H9 (cell line): Measurements from ENCODE around the gene PUS7. TPM values are rescaled to one million over a fixed set of nuclear protein-coding genes. Genes with fewer than 3 reads are reported as not detected.
"Not testable (repeated sequence)": the region's sequence is repeated elsewhere in the genome, so short reads cannot be mapped to it uniquely, and the experiment has no call there.

ENCODE experiments used
- DNase-seq: peaks from one replicate; pipeline ENCODE4 v3.0.0-alpha.2; 2017
- H2AFZ ChIP-seq: one replicate; pipeline ENCODE4 v1.6.1; 2013; ENCODE audit warnings: mild to moderate bottlenecking, low read length, control low read depth, moderate library complexity
- H2AK5ac ChIP-seq: 2 replicates; pipeline ENCODE4 v1.6.1; 2013; ENCODE audit warnings: low read length, control low read depth, mixed read lengths; ENCODE audit not compliant: insufficient read length
- H2BK120ac ChIP-seq: one replicate; pipeline ENCODE4 v1.6.1; 2013; ENCODE audit warnings: low read depth, mild to moderate bottlenecking, low read length, control low read depth, inconsistent platforms; ENCODE audit not compliant: poor library complexity, severe bottlenecking
- H2BK12ac ChIP-seq: 2 replicates; pipeline ENCODE4 v1.6.1; 2013; ENCODE audit warnings: low read length, control low read depth, mixed read lengths, low read depth; ENCODE audit not compliant: insufficient read length
- H2BK15ac ChIP-seq: 2 replicates; pipeline ENCODE4 v1.6.1; 2013; ENCODE audit warnings: low read depth, low read length, control low read depth
- H2BK20ac ChIP-seq: one replicate; pipeline ENCODE4 v1.6.1; 2013; ENCODE audit warnings: low read depth, mild to moderate bottlenecking, low read length, control low read depth, inconsistent platforms; ENCODE audit not compliant: poor library complexity, severe bottlenecking
- H2BK5ac ChIP-seq: 2 replicates; pipeline ENCODE4 v1.6.1; 2013; ENCODE audit warnings: low read length, control low read depth, mixed read lengths; ENCODE audit not compliant: insufficient read length
- H3K14ac ChIP-seq: 2 replicates; pipeline ENCODE4 v1.6.1; 2013; ENCODE audit warnings: low read length, control low read depth; ENCODE audit not compliant: insufficient read depth
- H3K18ac ChIP-seq: 2 replicates; pipeline ENCODE4 v1.6.1; 2013; ENCODE audit warnings: low read depth, mild to moderate bottlenecking, mixed read lengths, low read length, control low read depth; ENCODE audit not compliant: insufficient read length
- H3K23ac ChIP-seq: 2 replicates; pipeline ENCODE4 v1.6.1; 2013; ENCODE audit warnings: low read length, control low read depth, mixed read lengths, low read depth; ENCODE audit not compliant: insufficient read length
- H3K23me2 ChIP-seq: 2 replicates; pipeline ENCODE4 v1.6.1; 2013; ENCODE audit warnings: low read depth, mild to moderate bottlenecking, mixed read lengths, low read length, control low read depth; ENCODE audit not compliant: insufficient read length, poor library complexity, severe bottlenecking
- H3K27ac ChIP-seq: 2 replicates; pipeline ENCODE4 v1.5.1; 2013; ENCODE audit warnings: low read length, control low read depth, mixed read lengths, low read depth; ENCODE audit not compliant: insufficient read length
- H3K27me3 ChIP-seq: 2 replicates; pipeline ENCODE4 v1.6.1; 2013; ENCODE audit warnings: low read length, control low read depth, inconsistent platforms; ENCODE audit not compliant: insufficient read depth
- H3K4ac ChIP-seq: 2 replicates; pipeline ENCODE4 v1.6.1; 2013; ENCODE audit warnings: low read depth, mild to moderate bottlenecking, control low read depth, inconsistent platforms, low read length, moderate library complexity
- H3K4me1 ChIP-seq: 2 replicates; pipeline ENCODE4 v1.6.1; 2013; ENCODE audit warnings: low read length, control low read depth, inconsistent platforms; ENCODE audit not compliant: insufficient read depth
- H3K4me2 ChIP-seq: 2 replicates; pipeline ENCODE4 v1.6.1; 2013; ENCODE audit warnings: low read length, control low read depth, mixed read lengths; ENCODE audit not compliant: insufficient read length, insufficient read depth
- H3K56ac ChIP-seq: 2 replicates; pipeline ENCODE4 v1.6.1; 2013; ENCODE audit warnings: low read depth, mild to moderate bottlenecking, mixed read lengths, low read length, control low read depth; ENCODE audit not compliant: insufficient read length
- H3K79me1 ChIP-seq: 2 replicates; pipeline ENCODE4 v1.6.1; 2013; ENCODE audit warnings: low read depth, mild to moderate bottlenecking, moderate library complexity, low read length, control low read depth, inconsistent platforms; ENCODE audit not compliant: insufficient read depth, poor library complexity, severe bottlenecking
- H3K79me2 ChIP-seq: 2 replicates; pipeline ENCODE4 v1.6.1; 2013; ENCODE audit warnings: low read length, control low read depth, inconsistent platforms; ENCODE audit not compliant: insufficient read depth
- H3K9ac ChIP-seq: 2 replicates; pipeline ENCODE4 v1.6.1; 2013; ENCODE audit warnings: low read length, control low read depth, mixed read lengths; ENCODE audit not compliant: insufficient read length; ENCODE audit errors: extremely low read depth
- H3K9me3 ChIP-seq: one replicate; pipeline ENCODE4 v1.6.1; 2013; ENCODE audit warnings: low read depth, low read length, inconsistent platforms; ENCODE audit not compliant: control insufficient read depth
- H3T11ph ChIP-seq: one replicate; pipeline ENCODE4 v1.6.1; 2013; ENCODE audit warnings: mild to moderate bottlenecking, low read length, control low read depth, inconsistent platforms
- H4K20me1 ChIP-seq: one replicate; pipeline ENCODE4 v1.6.1; 2013; ENCODE audit not compliant: control insufficient read depth, insufficient read length, insufficient read depth
- H4K5ac ChIP-seq: 2 replicates; pipeline ENCODE4 v1.6.1; 2013; ENCODE audit warnings: low read depth, mild to moderate bottlenecking, mixed read lengths, low read length, control low read depth; ENCODE audit not compliant: insufficient read length
- H4K8ac ChIP-seq: replicated peaks from 2 replicates; pipeline ENCODE4 v1.6.1; 2013; ENCODE audit warnings: low read length, control low read depth, mixed read lengths, low read depth; ENCODE audit not compliant: insufficient read length
- H4K91ac ChIP-seq: 2 replicates; pipeline ENCODE4 v1.6.1; 2013; ENCODE audit warnings: low read depth, mild to moderate bottlenecking, moderate library complexity, mixed read lengths, low read length, control low read depth; ENCODE audit not compliant: insufficient read length
- H3K27ac Mint-ChIP-seq, 3 experiments: 2 replicates in 2 of 3; 3 replicates in 1 of 3; pipeline ENCODE4 v1.8.0; 2020 to 2021; ENCODE audit warnings: mixed read lengths in 3 of 3, mild to moderate bottlenecking in 1 of 3, moderate library complexity in 1 of 3
- H3K27me3 Mint-ChIP-seq: 2 replicates; pipeline ENCODE4 v1.8.0; 2021; ENCODE audit warnings: low read depth, mild to moderate bottlenecking, moderate library complexity, mixed read lengths
- H3K36me3 Mint-ChIP-seq, 3 experiments: 2 replicates in 2 of 3; 3 replicates in 1 of 3; pipeline ENCODE4 v1.8.0; 2020 to 2021; ENCODE audit warnings: low read depth in 3 of 3, mixed read lengths in 3 of 3; ENCODE audit not compliant: insufficient read depth in 1 of 3
- H3K4me1 Mint-ChIP-seq, 2 experiments: 2 replicates each; pipeline ENCODE4 v1.8.0; 2020; ENCODE audit warnings: mixed read lengths in 2 of 2
- H3K4me3 Mint-ChIP-seq, 2 experiments: 2 replicates in 1 of 2; 3 replicates in 1 of 2; pipeline ENCODE4 v1.8.0; 2020 to 2021; ENCODE audit warnings: mild to moderate bottlenecking in 2 of 2, mixed read lengths in 2 of 2, moderate library complexity in 1 of 2
- H3K9me3 Mint-ChIP-seq, 2 experiments: 2 replicates in 1 of 2; 3 replicates in 1 of 2; pipeline ENCODE4 v1.8.0; 2020; ENCODE audit warnings: mild to moderate bottlenecking in 2 of 2, mixed read lengths in 2 of 2, moderate library complexity in 1 of 2
- CTCF ChIP-seq: fragments of 200-600 bp; sonication (generic); conservative IDR thresholded peaks from 3 replicates; pipeline ENCODE4 v1.8.0; 2021; ENCODE audit warnings: antibody characterized with exemption, mild to moderate bottlenecking
- WGBS: extraction: QIAGEN DNeasy Blood & Tissue Kit; methylation state at CpG from one replicate; pipeline ENCODE4 v1.1.7; 2013; ENCODE audit warnings: missing lambda C conversion rate, low lambda C conversion rate, mixed read lengths; ENCODE audit not compliant: insufficient read length; ENCODE audit errors: extremely low coverage; 5-methylcytosine and 5-hydroxymethylcytosine counted together
- total RNA-seq: library from RNA; stranded (reverse); gene quantifications from 2 replicates; pipeline ENCODE4 v1.2.1, GENCODE V29; 2021

The PUS7 gene
- total RNA-seq, 1 experiment from 2014 or later: 54.3 TPM

- Histone ChIP-seq H3K79me2 (no peaks in the 10 kb centered on the region), H3K9me3 (no peaks in the 10 kb centered on the region), H3K9ac (no peak overlapping the region), H3K23me2 (peaks cover 4% of the 10 kb centered on the region), H3K4me1 (0 out of 2 replicates have a peak, but pooled peaks cover 2% of the 10 kb centered on the region), H2BK20ac (no peak overlapping the region), H3T11ph (no peak overlapping the region), H3K27me3 (no peaks in the 10 kb centered on the region), H2AFZ (no peak overlapping the region), H3K18ac (no peak overlapping the region), H2BK12ac (no peak overlapping the region), H4K20me1 (no peaks in the 10 kb centered on the region), H3K4me2 (no peak overlapping the region), H3K4ac (no peak overlapping the region), H3K56ac (no peak overlapping the region), H2AK5ac (no peak overlapping the region), H3K23ac (no peak overlapping the region), H4K5ac (no peak overlapping the region), H2BK5ac (no peak overlapping the region), H3K27ac (no peak overlapping the region), H4K8ac (no peak overlapping the region), H2BK15ac (no peak overlapping the region), H3K79me1 (no peaks in the 10 kb centered on the region), H2BK120ac (no peak overlapping the region), H4K91ac (no peak overlapping the region), H3K14ac (no peak overlapping the region)
- no peak overlapping the region for H3K4me3 Mint-ChIP-seq
- no CpG with 5 or more reads among the region's 10 CpGs for WGBS
- H3K9me3 Mint-ChIP-seq: no peaks in the 10 kb centered on the region
- peaks cover 0 to 7% (median 0%) of the 10 kb centered on the region in 3 experiments; a peak in 2 of 7 replicates for H3K36me3 Mint-ChIP-seq
- TF ChIP-seq CTCF: no peak
- peaks cover under 1% of the 10 kb centered on the region; the same call in 1 of the 2 replicates for H3K27me3 Mint-ChIP-seq
- no peak for DNase-seq
- H3K4me1 Mint-ChIP-seq: peaks cover 12 to 16% of the 10 kb centered on the region in 2 experiments
- no peak overlapping the region; a peak in 1 of 7 replicates for H3K27ac Mint-ChIP-seq
These were observed 8.1 kb upstream of the PUS7 start for GRCh38 chr7:105530126-105530525.

- not testable (repeated sequence) for H3K4me3 Mint-ChIP-seq, H4K5ac ChIP-seq, H3K27ac Mint-ChIP-seq, H3K23ac ChIP-seq, H3K4ac ChIP-seq, H3K4me1 ChIP-seq, H3K79me1 ChIP-seq, H2BK15ac ChIP-seq, H4K91ac ChIP-seq, H3K4me1 Mint-ChIP-seq, H3K23me2 ChIP-seq, H2BK20ac ChIP-seq, H3K14ac ChIP-seq, H3K27me3 Mint-ChIP-seq, H3T11ph ChIP-seq, H3K79me2 ChIP-seq, H3K9me3 Mint-ChIP-seq, H4K8ac ChIP-seq, H4K20me1 ChIP-seq, H3K9ac ChIP-seq, H2BK120ac ChIP-seq, DNase-seq, H3K56ac ChIP-seq, H2AK5ac ChIP-seq, H3K36me3 Mint-ChIP-seq, H3K27me3 ChIP-seq, H3K9me3 ChIP-seq, H2BK5ac ChIP-seq, H3K4me2 ChIP-seq, H3K27ac ChIP-seq, H2AFZ ChIP-seq, H2BK12ac ChIP-seq, H3K18ac ChIP-seq
- no CpG with 5 or more reads among the region's 5 CpGs for WGBS
These were observed 5.7 kb upstream of the PUS7 start for GRCh38 chr7:105527737-105528136.
